GM12874 (cell line): Measurements from ENCODE around the gene SNAPC4.

Experiments used
- TF ChIP-seq, protein P1 (sequence below): IDR thresholded peaks from 2 replicates; pipeline ENCODE4 v1.5.1; 2011; ENCODE audit warnings: low read depth, mild to moderate bottlenecking, control low read depth, low read length, moderate library complexity; ENCODE audit not compliant: insufficient read depth

Gene SNAPC4

DNA sequence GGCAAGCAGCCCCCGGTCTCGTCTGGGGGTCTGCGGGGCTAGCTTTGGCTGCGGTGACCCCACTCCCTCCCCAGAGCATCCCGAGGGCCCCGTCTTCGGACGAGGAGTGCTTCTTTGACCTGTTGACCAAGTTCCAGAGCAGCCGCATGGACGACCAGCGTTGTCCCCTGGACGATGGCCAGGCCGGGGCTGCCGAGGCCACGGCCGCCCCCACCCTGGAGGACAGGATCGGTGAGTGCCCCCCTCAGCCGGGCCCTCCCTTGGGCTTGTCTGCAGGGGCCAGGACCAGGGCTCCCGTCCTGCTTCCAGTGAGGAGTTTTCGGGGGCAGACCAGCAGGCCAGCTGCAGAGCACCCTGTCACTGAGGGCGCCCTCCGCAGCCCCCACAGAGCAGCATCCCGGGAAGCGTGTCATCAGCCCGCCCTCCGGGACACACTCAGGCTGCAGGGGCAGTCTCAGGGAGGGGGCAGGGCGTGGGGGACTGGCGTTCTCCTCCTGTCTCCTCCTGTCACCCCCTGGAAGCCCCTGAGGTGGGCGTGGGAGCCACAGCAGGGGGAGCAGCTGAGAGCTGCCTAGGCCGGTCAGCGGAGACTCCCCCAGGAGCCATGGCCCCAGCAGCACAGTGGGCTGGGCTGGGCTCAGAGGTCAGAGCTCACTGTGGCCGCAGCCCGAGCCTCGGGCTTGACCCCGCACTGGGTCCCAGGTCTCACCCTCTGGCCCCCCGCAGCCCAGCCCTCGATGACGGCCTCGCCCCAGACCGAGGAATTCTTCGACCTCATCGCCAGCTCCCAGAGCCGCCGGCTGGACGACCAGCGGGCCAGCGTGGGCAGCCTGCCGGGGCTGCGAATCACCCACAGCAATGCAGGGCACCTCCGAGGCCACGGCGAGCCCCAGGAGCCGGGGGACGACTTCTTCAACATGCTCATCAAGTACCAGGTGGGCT is 44.1 kb downstream of the SNAPC4 start:
- TF ChIP-seq, protein P1, sequence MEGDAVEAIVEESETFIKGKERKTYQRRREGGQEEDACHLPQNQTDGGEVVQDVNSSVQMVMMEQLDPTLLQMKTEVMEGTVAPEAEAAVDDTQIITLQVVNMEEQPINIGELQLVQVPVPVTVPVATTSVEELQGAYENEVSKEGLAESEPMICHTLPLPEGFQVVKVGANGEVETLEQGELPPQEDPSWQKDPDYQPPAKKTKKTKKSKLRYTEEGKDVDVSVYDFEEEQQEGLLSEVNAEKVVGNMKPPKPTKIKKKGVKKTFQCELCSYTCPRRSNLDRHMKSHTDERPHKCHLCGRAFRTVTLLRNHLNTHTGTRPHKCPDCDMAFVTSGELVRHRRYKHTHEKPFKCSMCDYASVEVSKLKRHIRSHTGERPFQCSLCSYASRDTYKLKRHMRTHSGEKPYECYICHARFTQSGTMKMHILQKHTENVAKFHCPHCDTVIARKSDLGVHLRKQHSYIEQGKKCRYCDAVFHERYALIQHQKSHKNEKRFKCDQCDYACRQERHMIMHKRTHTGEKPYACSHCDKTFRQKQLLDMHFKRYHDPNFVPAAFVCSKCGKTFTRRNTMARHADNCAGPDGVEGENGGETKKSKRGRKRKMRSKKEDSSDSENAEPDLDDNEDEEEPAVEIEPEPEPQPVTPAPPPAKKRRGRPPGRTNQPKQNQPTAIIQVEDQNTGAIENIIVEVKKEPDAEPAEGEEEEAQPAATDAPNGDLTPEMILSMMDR, result no peak

DNA sequence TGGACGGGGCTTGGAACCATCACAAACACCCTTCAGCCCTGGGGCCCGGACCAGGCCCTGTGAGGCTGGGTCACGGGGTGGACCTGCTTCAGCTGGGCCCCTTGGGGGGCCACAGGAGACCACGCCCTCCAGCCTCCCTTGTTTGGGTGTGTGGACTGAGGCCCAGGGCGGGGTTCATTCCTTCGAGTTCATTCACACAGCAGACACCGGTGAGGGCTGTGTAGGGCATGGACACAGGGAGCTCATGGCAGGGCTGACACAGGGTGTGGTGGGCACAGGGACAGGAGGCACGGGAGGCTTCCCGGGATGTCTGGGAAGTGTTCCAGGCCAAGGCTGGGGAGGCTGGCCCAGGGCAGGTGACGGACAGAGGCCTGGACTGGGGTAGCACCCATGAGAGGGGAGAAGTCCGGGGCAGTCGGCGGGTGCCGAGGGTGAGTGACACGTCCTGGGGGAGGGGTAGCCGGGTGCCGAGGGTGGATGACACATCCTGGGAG is 45.3 kb downstream of the SNAPC4 start:
- TF ChIP-seq, protein P1, result no peak

DNA sequence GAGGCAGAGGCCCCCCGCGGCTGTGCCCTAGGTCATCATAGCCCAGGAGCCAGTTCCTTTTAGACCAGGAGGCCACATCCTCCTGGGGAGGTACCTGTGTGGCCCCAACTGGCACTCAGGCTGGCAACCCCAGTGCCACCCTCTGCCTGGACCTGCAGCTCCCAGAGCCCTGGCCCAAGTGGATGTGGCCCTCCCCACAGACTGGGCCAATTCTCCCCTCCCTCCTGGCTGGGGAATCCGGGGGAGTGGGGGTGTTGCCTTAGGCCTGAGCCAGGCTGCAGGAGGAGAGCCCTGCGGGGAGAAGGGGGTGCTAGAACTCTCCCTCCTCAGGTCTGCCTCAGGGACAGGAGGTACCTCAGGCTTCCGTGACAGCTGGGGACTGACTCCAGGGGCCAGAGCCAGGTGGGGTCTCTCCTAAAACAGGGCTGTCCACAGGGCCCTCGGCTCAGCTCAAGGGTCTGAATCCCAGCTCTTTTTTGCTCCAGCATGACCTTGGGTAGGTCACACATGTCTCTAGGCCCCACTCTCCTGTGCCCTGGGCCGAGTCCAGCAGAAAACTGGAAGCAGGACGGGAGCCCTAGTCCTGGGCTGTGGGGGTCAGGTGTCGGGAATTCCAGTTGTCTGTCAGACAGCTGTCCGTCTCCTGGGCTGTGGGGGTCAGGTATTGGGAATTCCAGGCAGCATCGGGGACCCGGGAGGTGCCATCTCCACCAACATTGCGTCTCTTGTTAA is 46.0 kb downstream of the SNAPC4 start:
- TF ChIP-seq, protein P1, result no peak

DNA sequence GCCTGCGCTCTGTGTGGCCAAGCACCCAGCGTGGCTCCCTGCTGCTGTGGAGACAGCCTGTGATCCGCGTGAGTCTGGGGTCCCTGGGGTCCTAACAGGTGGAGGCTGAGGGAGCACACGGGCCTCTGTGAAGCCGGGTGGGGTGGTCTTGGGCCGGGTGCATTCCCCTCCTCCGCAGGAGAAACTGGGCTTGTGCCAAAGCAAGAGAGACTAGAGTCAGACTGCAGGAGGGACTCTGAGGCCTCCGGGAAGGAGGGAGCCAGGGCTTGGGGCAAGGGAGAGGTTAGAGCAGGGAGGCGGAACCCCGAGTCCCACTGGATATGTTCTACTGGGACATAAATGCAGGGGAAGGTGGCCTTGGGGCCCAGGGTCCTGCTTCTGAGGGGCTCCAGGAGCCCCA is 46.9 kb downstream of the SNAPC4 start:
- TF ChIP-seq, protein P1, result no peak

DNA sequence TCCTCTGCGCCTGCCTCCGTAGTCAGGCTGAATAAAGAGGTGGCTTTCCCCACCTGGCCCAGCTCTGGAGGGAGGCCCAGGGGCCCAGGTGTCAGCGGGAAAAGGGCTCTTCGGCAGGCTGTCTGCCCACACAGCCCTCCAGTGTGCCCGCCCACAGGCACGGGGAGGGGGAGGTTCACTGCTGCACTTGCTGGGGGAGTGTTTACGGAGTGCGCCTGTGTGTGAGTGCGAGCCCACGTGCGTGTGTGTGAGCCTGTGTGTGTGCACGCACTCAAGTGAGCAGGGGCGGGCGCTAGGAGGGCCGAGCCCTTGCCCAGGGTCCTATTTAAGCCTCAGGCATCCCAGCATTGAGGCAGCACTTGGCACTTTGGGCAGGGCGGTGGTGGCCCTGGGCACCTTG is 47.3 kb downstream of the SNAPC4 start:
- TF ChIP-seq, protein P1, result no peak

DNA sequence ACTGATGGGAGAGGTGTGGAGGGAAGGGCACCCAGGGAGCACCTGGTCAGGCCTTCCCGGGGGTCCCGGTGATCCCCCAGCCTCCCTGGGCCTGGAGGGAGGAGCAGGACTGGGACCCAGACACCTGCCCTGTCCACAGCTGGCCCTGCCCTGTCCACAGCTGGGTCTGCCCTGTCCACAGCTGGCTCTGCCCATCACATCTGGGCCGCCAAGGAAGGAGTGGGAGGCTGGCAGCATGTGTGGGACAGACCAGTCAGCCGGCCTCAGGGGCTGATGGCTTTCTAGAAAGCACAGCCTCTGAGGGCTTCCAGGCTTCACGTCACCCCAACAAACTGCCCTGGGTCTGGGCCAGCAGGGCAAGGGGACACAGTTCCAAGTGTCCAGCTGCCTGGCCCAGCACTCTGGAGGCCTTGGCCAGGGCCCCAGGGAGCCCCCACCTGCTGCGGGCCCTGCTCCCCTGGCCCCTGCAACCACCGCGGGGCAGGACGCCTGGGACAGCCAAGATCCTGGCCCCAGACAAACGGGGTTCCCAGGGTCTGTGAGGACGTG is 48.6 kb downstream of the SNAPC4 start:
- TF ChIP-seq, protein P1, result no peak
